Ascending aorta (tissue), 2 donors: ENCODE results near the gene SPNS2. TPM values are rescaled to one million over a fixed set of nuclear protein-coding genes. Genes with fewer than 3 reads are reported as not detected.

Source experiments
- DNase-seq, 2 donors: peaks; one replicate each; pipeline ENCODE4 v3.0.0-alpha.2; 2019; ENCODE audit warnings: low spot score in 2 of 2
- H3K27ac ChIP-seq, 2 donors: fragments of 200-600 bp; sonication (generic); one replicate each; pipeline ENCODE4 v1.5.1; 2016 to 2017; ENCODE audit warnings: mild to moderate bottlenecking in 1 of 2
- H3K27me3 ChIP-seq: fragments of 200-600 bp; sonication (generic); one replicate; pipeline ENCODE4 v1.5.1; 2017
- H3K36me3 ChIP-seq, 2 donors: fragments of 200-600 bp; sonication (generic); one replicate each; pipeline ENCODE4 v1.5.1; 2016
- H3K4me1 ChIP-seq, 2 donors: fragments of 200-600 bp; sonication (generic); one replicate each; pipeline ENCODE4 v1.5.1; 2016 to 2017; ENCODE audit warnings: mild to moderate bottlenecking in 1 of 2
- H3K4me3 ChIP-seq, 2 donors: fragments of 200-600 bp; sonication (generic); one replicate each; pipeline ENCODE4 v1.5.1; 2016 to 2017; ENCODE audit warnings: mild to moderate bottlenecking in 1 of 2
- H3K9me3 ChIP-seq, 2 donors: fragments of 200-600 bp; sonication (generic); one replicate each; pipeline ENCODE4 v1.5.1; 2016
- CTCF ChIP-seq, 3 experiments: fragments of 200-600 bp in 2 of 3; fragments of 450-650 bp in 1 of 3; sonication (generic) in 2 of 3; IDR thresholded peaks; one replicate each; pipeline ENCODE4 v1.5.1; 2016 to 2019; ENCODE audit warnings: antibody characterized with exemption in 3 of 3, mild to moderate bottlenecking in 1 of 3, moderate library complexity in 1 of 3
- intact Hi-C: fragments of 100-400 bp; cut with DNase I; formaldehyde crosslinking; loops from one replicate; pipeline ENCODE4 v1.15.1; 2023
- total RNA-seq: library from RNA; depleted of rRNA; stranded (reverse); fragments of >200 nt; gene quantifications from one replicate; pipeline ENCODE4 v1.1.0, GENCODE V29; 2016

SPNS2 gene
- total RNA-seq, 1 donor from 2014 or later, result 107 TPM

- Histone ChIP-seq H3K4me1 (peaks cover 2 to 9% of the 10 kb centered on the region in 2 donors), H3K27ac (no peak within 1 kb of the TSS), H3K4me3 (peak within 1 kb of the TSS; percentile 52 to 66), H3K36me3 (no peaks in the 10 kb centered on the region), H3K27me3 (peaks cover 18% of the 10 kb centered on the region), H3K9me3 (no peaks in the 10 kb centered on the region)
- no peak for TF ChIP-seq CTCF (IDR thresholded peaks at IDR 0.05)
- intact Hi-C loops, result no loop called here
- no peak for DNase-seq
Observed at GRCh38 chr17:4584101-4584916, 85.6 kb downstream of the SPNS2 start, which contains the start of gene SMTNL2. Gene SMTNL2 (plus strand): TSS chr17:4584529. CDS start chr17:4584606, 77 bp downstream.

GRCh38 chr17:4584917-4585637 lies 86.4 kb downstream of the SPNS2 start:
- Histone ChIP-seq H3K9me3 (no peaks in the 10 kb centered on the region), H3K27ac (no peak overlapping the region), H3K4me1 (peaks cover 2 to 9% of the 10 kb centered on the region in 2 donors), H3K36me3 (no peaks in the 10 kb centered on the region), H3K4me3 (peak overlapping the region; percentile 52 to 66), H3K27me3 (peaks cover 18% of the 10 kb centered on the region)
- TF ChIP-seq CTCF (IDR thresholded peaks at IDR 0.05), result no peak
- no peak for DNase-seq
- intact Hi-C loops, result no loop called here

- no peak for DNase-seq
- Histone ChIP-seq H3K36me3 (no peaks in the 10 kb centered on the region), H3K27me3 (peaks cover 18% of the 10 kb centered on the region), H3K9me3 (no peaks in the 10 kb centered on the region), H3K27ac (no peak overlapping the region), H3K4me3 (no peak overlapping the region), H3K4me1 (peaks cover 2 to 9% of the 10 kb centered on the region in 2 donors)
- TF ChIP-seq CTCF (IDR thresholded peaks at IDR 0.05), result no peak
- intact Hi-C loops, result no loop called here
Observed at GRCh38 chr17:4585638-4585994, 86.9 kb downstream of the SPNS2 start.

- intact Hi-C loops, result no loop called here
- Histone ChIP-seq H3K9me3 (no peaks in the 10 kb centered on the region), H3K27ac (no peak overlapping the region), H3K4me1 (peaks cover 2 to 9% of the 10 kb centered on the region in 2 donors), H3K36me3 (no peaks in the 10 kb centered on the region), H3K27me3 (peaks cover 18% of the 10 kb centered on the region), H3K4me3 (no peak overlapping the region)
- no peak for DNase-seq
- no peak for TF ChIP-seq CTCF (IDR thresholded peaks at IDR 0.05)
Observed at GRCh38 chr17:4586043-4586442, 87.4 kb downstream of the SPNS2 start.

GRCh38 chr17:4587195-4587594 lies 88.5 kb downstream of the SPNS2 start:
- TF ChIP-seq CTCF (IDR thresholded peaks at IDR 0.05), result no peak
- Histone ChIP-seq H3K36me3 (no peaks in the 10 kb centered on the region), H3K27ac (no peak overlapping the region), H3K4me3 (no peak overlapping the region), H3K27me3 (peaks cover 14% of the 10 kb centered on the region), H3K4me1 (peaks cover 2 to 9% of the 10 kb centered on the region in 2 donors), H3K9me3 (no peaks in the 10 kb centered on the region)
- intact Hi-C loops, result no loop called here
- no peak for DNase-seq
